Measurements from ENCODE around the gene FRK. TPM values are rescaled to one million over a fixed set of nuclear protein-coding genes. Genes with fewer than 3 reads are reported as not detected.
A peak's percentile ranks its signal among the peaks of the same experiment; 100 is the strongest.
"Not testable (repeated sequence)": the region's sequence is repeated elsewhere in the genome, so short reads cannot be mapped to it uniquely, and the experiment has no call there.

FRK gene
- total and polyA plus RNA-seq, 9 donors, result 0.40 to 0.79 (median 0.51) TPM

GRCh38 chr6:115928000-115928399, 132.7 kb downstream of the FRK start:
- H3K4me3 ChIP-seq (ENCODE audit: low read length); H3K9me3 ChIP-seq (replicated peaks; ENCODE audit: control insufficient read depth, low read depth, low read length); H3K27me3 ChIP-seq (ENCODE audit: control insufficient read depth, insufficient read depth, low read length); H3K27ac ChIP-seq (ENCODE audit: low read length); H3K36me3 ChIP-seq (ENCODE audit: control insufficient read depth, insufficient read depth, low read length); DNase-seq; H3K4me1 ChIP-seq (ENCODE audit: control insufficient read depth, insufficient read depth, low read length): not testable (repeated sequence)
- 94% methylated on average over 23 of the region's 24 CpGs for WGBS (ENCODE audit: insufficient coverage)

GRCh38 chr6:115922971-115923370, 137.7 kb downstream of the FRK start:
- H3K4me3 ChIP-seq (ENCODE audit: low read length), result no peak overlapping the region
- no peaks in the 10 kb centered on the region for H3K27me3 ChIP-seq (ENCODE audit: control insufficient read depth, insufficient read depth, low read length)
- no CpG with 5 or more reads among the region's 1 CpG for WGBS (ENCODE audit: insufficient coverage)
- no peaks in the 10 kb centered on the region for H3K36me3 ChIP-seq (ENCODE audit: control insufficient read depth, insufficient read depth, low read length)
- no peaks in the 10 kb centered on the region for H3K9me3 ChIP-seq (replicated peaks; ENCODE audit: control insufficient read depth, low read depth, low read length)
- DNase-seq, result no peak
- no peak overlapping the region for H3K27ac ChIP-seq (ENCODE audit: low read length)
- H3K4me1 ChIP-seq (ENCODE audit: control insufficient read depth, insufficient read depth, low read length), result no peaks in the 10 kb centered on the region

GRCh38 chr6:115914098-115914497, 146.6 kb downstream of the FRK start:
- no peak for DNase-seq
- Histone ChIP-seq H3K4me3 (ENCODE audit: low read length) (no peak overlapping the region), H3K9me3 (replicated peaks; ENCODE audit: control insufficient read depth, low read depth, low read length) (no peaks in the 10 kb centered on the region), H3K27ac (ENCODE audit: low read length) (no peak overlapping the region), H3K36me3 (ENCODE audit: control insufficient read depth, insufficient read depth, low read length) (no peaks in the 10 kb centered on the region), H3K27me3 (ENCODE audit: control insufficient read depth, insufficient read depth, low read length) (no peaks in the 10 kb centered on the region), H3K4me1 (ENCODE audit: control insufficient read depth, insufficient read depth, low read length) (no peaks in the 10 kb centered on the region)
- WGBS (ENCODE audit: insufficient coverage), result no CpG with 5 or more reads among the region's 2 CpGs

GRCh38 chr6:115909923-115910546, 150.7 kb downstream of the FRK start:
- Histone ChIP-seq H3K27ac (ENCODE audit: low read length) (no peak overlapping the region), H3K9me3 (replicated peaks; ENCODE audit: control insufficient read depth, low read depth, low read length) (no peaks in the 10 kb centered on the region), H3K36me3 (ENCODE audit: control insufficient read depth, insufficient read depth, low read length) (no peaks in the 10 kb centered on the region), H3K4me1 (ENCODE audit: control insufficient read depth, insufficient read depth, low read length) (no peaks in the 10 kb centered on the region), H3K4me3 (ENCODE audit: low read length) (no peak overlapping the region), H3K27me3 (ENCODE audit: control insufficient read depth, insufficient read depth, low read length) (no peaks in the 10 kb centered on the region)
- DNase-seq, result no peak
- 34% methylated on average over 2 of the region's 9 CpGs for WGBS (ENCODE audit: insufficient coverage)

GRCh38 chr6:115908906-115909559, 151.7 kb downstream of the FRK start:
- Histone ChIP-seq H3K4me3 (ENCODE audit: low read length) (no peak overlapping the region), H3K27ac (ENCODE audit: low read length) (no peak overlapping the region), H3K36me3 (ENCODE audit: control insufficient read depth, insufficient read depth, low read length) (no peaks in the 10 kb centered on the region), H3K27me3 (ENCODE audit: control insufficient read depth, insufficient read depth, low read length) (no peaks in the 10 kb centered on the region), H3K4me1 (ENCODE audit: control insufficient read depth, insufficient read depth, low read length) (no peaks in the 10 kb centered on the region), H3K9me3 (replicated peaks; ENCODE audit: control insufficient read depth, low read depth, low read length) (no peaks in the 10 kb centered on the region)
- DNase-seq, result no peak
- whole genome bisulfite sequencing (ENCODE audit: insufficient coverage), result no CpG with 5 or more reads among the region's 5 CpGs

GRCh38 chr6:115905471-115905870, 155.2 kb downstream of the FRK start:
- WGBS (ENCODE audit: insufficient coverage), result 69% methylated on average over 3 of the region's 5 CpGs
- no peaks in the 10 kb centered on the region for H3K36me3 ChIP-seq (ENCODE audit: control insufficient read depth, insufficient read depth, low read length)
- no peaks in the 10 kb centered on the region for H3K4me1 ChIP-seq (ENCODE audit: control insufficient read depth, insufficient read depth, low read length)

GRCh38 chr6:115902436-115902835, 158.3 kb downstream of the FRK start:
- peak; percentile 5 for DNase-seq
- Histone ChIP-seq H3K27ac (ENCODE audit: low read length) (no peak overlapping the region), H3K9me3 (replicated peaks; ENCODE audit: control insufficient read depth, low read depth, low read length) (no peaks in the 10 kb centered on the region), H3K27me3 (ENCODE audit: control insufficient read depth, insufficient read depth, low read length) (no peaks in the 10 kb centered on the region), H3K4me1 (ENCODE audit: control insufficient read depth, insufficient read depth, low read length) (no peaks in the 10 kb centered on the region), H3K4me3 (ENCODE audit: low read length) (no peak overlapping the region), H3K36me3 (ENCODE audit: control insufficient read depth, insufficient read depth, low read length) (no peaks in the 10 kb centered on the region)
- 100% methylated on average over 1 of the region's 2 CpGs for WGBS (ENCODE audit: insufficient coverage)

More at GRCh38 chr6:115905471-115905870, 155.2 kb downstream of the FRK start:
- DNase-seq, result no peak
- Histone ChIP-seq H3K4me3 (ENCODE audit: low read length) (no peak overlapping the region), H3K27me3 (ENCODE audit: control insufficient read depth, insufficient read depth, low read length) (no peaks in the 10 kb centered on the region), H3K9me3 (replicated peaks; ENCODE audit: control insufficient read depth, low read depth, low read length) (no peaks in the 10 kb centered on the region), H3K27ac (ENCODE audit: low read length) (no peak overlapping the region)

- Histone ChIP-seq H3K27me3 (ENCODE audit: control insufficient read depth, insufficient read depth, low read length) (no peaks in the 10 kb centered on the region), H3K27ac (ENCODE audit: low read length) (no peak overlapping the region), H3K4me3 (ENCODE audit: low read length) (no peak overlapping the region), H3K9me3 (replicated peaks; ENCODE audit: control insufficient read depth, low read depth, low read length) (no peaks in the 10 kb centered on the region), H3K36me3 (ENCODE audit: control insufficient read depth, insufficient read depth, low read length) (no peaks in the 10 kb centered on the region), H3K4me1 (ENCODE audit: control insufficient read depth, insufficient read depth, low read length) (no peaks in the 10 kb centered on the region)
- WGBS (ENCODE audit: insufficient coverage), result 88% methylated on average over 2 of the region's 3 CpGs
- DNase-seq, result no peak
Measured at GRCh38 chr6:115901896-115902295, 158.8 kb downstream of the FRK start.

- no peaks in the 10 kb centered on the region for H3K27me3 ChIP-seq (ENCODE audit: control insufficient read depth, insufficient read depth, low read length)
- H3K4me1 ChIP-seq (ENCODE audit: control insufficient read depth, insufficient read depth, low read length), result no peaks in the 10 kb centered on the region
- H3K36me3 ChIP-seq (ENCODE audit: control insufficient read depth, insufficient read depth, low read length), result no peaks in the 10 kb centered on the region
- no peak overlapping the region for H3K4me3 ChIP-seq (ENCODE audit: low read length)
- no peak for DNase-seq
- no peak overlapping the region for H3K27ac ChIP-seq (ENCODE audit: low read length)
- no peaks in the 10 kb centered on the region for H3K9me3 ChIP-seq (replicated peaks; ENCODE audit: control insufficient read depth, low read depth, low read length)
- 92% methylated on average over 4 of the region's 4 CpGs for WGBS (ENCODE audit: insufficient coverage)
Measured at GRCh38 chr6:115899730-115900282, 160.9 kb downstream of the FRK start.

GRCh38 chr6:115898246-115898645, 162.4 kb downstream of the FRK start:
- no peaks in the 10 kb centered on the region for H3K27me3 ChIP-seq (ENCODE audit: control insufficient read depth, insufficient read depth, low read length)
- no peak overlapping the region for H3K4me3 ChIP-seq (ENCODE audit: low read length)
- no CpG with 5 or more reads among the region's 1 CpG for WGBS (ENCODE audit: insufficient coverage)
- peak; percentile 33 for DNase-seq
- no peaks in the 10 kb centered on the region for H3K9me3 ChIP-seq (replicated peaks; ENCODE audit: control insufficient read depth, low read depth, low read length)
- no peaks in the 10 kb centered on the region for H3K36me3 ChIP-seq (ENCODE audit: control insufficient read depth, insufficient read depth, low read length)
- no peaks in the 10 kb centered on the region for H3K4me1 ChIP-seq (ENCODE audit: control insufficient read depth, insufficient read depth, low read length)
- H3K27ac ChIP-seq (ENCODE audit: low read length), result no peak overlapping the region
